COR-L47 (cell line): Measurements from ENCODE around the gene SUMO4.

ENCODE experiments used
- DNase-seq: peaks from one replicate; lab custom pipeline; 2025; lab: John Stamatoyannopoulos, UW

Gene SUMO4

GRCh38 chr6:149400050-149400449 lies at the start of gene SUMO4:
Gene SUMO4 (plus strand): TSS chr6:149400262. CDS start chr6:149400392, 130 bp downstream.
- DNase-seq = no peak

- DNase-seq = peak; percentile 7
These were observed 46.1 kb upstream of the SUMO4 start for GRCh38 chr6:149354009-149354408.

- no peak for DNase-seq
These were observed 43.8 kb upstream of the SUMO4 start for GRCh38 chr6:149356081-149356750.

GRCh38 chr6:149357726-149358538 lies 42.1 kb upstream of the SUMO4 start:
- no peak for DNase-seq

GRCh38 chr6:149359440-149359839 lies 40.6 kb upstream of the SUMO4 start:
- no peak for DNase-seq

GRCh38 chr6:149360536-149360935 lies 39.5 kb upstream of the SUMO4 start:
- no peak for DNase-seq

GRCh38 chr6:149362289-149362688 lies 37.8 kb upstream of the SUMO4 start:
- DNase-seq = no peak

- DNase-seq = no peak
These were observed 36.9 kb upstream of the SUMO4 start for GRCh38 chr6:149363154-149363553.

GRCh38 chr6:149364557-149364956 lies 35.5 kb upstream of the SUMO4 start:
- no peak for DNase-seq

- DNase-seq = no peak
These were observed 34.9 kb upstream of the SUMO4 start for GRCh38 chr6:149365197-149365596.

GRCh38 chr6:149366267-149366921 lies 33.7 kb upstream of the SUMO4 start:
- no peak for DNase-seq

GRCh38 chr6:149368065-149368464 lies 32.0 kb upstream of the SUMO4 start:
- DNase-seq = no peak

GRCh38 chr6:149371154-149371553 lies 28.9 kb upstream of the SUMO4 start:
- DNase-seq = no peak

GRCh38 chr6:149372062-149372461 lies 28.0 kb upstream of the SUMO4 start:
- DNase-seq = no peak

- no peak for DNase-seq
These were observed 26.6 kb upstream of the SUMO4 start for GRCh38 chr6:149373511-149373910.

GRCh38 chr6:149379977-149380376 lies 20.1 kb upstream of the SUMO4 start:
- DNase-seq = no peak

- no peak for DNase-seq
These were observed 19.5 kb upstream of the SUMO4 start for GRCh38 chr6:149380523-149380922.

GRCh38 chr6:149383371-149383770 lies 16.7 kb upstream of the SUMO4 start:
- no peak for DNase-seq

GRCh38 chr6:149384464-149384863 lies 15.6 kb upstream of the SUMO4 start:
- no peak for DNase-seq

GRCh38 chr6:149385998-149386646 lies 13.9 kb upstream of the SUMO4 start:
- DNase-seq = no peak

GRCh38 chr6:149387779-149388512 lies 12.1 kb upstream of the SUMO4 start:
- DNase-seq = no peak
